NCI-H2107 treated with DMSO at 0.1 percent for 48 hours (cell line): ENCODE results near the gene PLCH1.

Experiments used
- DNase-seq: peaks from one replicate; lab custom pipeline; 2025; ENCODE audit not compliant: unreplicated experiment; lab: John Stamatoyannopoulos, UW

The PLCH1 gene

DNA sequence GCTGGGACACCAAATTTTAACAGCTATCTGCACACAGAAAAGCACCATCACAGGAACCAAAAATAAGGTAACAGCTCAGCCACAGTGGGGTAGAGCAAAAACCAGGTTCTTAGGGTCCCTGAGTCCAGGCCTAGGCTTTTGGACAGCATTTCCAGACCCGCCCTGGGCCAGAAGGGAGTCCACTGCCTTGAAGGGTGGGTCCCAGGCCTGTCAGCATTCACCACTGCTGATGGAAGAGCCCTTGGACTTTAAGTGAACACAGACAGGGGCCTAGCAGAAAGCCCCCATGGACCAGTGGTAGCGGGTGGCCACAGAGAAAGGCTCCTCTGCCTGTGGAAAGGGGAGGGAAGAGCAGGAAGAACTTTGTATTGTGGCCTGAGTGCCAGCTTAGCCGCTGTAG, 56.4 kb downstream of the PLCH1 start:
- no peak for DNase-seq

DNA sequence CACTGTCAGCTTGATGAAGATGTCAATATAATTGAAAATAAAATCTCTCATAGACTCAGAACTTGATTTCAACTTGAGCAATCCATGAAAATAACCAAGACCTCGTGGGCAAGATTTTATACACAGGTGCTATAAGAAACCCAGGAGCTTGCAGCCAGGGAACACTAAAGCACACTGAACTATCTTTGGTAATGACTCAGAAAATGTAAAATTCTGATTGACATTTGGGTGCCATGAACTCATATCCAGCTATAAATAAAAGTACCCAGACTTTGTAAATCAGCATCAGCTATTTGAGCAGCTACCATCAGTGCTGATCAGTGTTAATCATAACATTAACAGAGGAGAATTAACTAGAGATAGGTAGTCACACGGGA, 61.5 kb downstream of the PLCH1 start:
- no peak for DNase-seq

DNA sequence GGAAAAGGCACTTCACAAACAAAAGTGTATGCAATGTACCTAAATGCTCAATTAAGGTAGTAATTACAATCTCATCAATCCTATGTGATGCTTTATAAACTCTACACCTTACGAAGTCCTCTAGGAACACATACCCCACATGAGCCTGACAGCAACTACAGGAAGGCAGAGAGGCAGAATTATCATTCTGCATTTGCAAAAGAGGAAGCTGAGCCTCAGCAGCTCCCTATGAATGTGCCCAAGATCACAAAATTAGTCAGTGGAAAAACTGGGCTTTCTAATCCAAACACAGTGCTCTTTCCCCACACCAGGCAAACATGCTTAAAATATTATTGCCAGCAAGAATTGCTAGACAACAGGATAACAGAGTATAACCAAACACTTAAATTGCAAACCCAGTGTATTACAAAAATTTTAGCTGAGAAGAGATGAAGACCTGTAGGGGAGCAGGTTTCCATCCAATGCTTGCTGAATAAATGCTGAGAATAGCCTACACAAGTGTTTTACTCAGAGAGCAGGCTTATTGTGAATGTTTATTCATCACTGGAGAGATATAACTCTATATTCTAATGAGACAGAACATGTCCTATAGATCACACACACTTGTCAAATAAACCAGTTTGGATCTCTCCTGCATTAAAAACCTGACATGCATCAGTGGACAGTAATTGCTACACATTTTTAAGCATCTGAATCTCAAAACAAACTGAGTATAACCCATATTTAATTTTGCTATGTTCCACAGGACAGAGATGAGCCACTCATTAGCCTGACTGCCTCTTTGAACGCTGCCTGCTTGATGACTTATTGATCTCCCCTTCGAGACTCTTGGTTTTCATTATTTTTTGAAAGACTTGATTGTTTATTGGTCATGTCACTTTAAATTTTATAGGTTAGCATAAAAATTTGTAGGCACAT, 62.2 kb downstream of the PLCH1 start:
- DNase-seq: no peak

DNA sequence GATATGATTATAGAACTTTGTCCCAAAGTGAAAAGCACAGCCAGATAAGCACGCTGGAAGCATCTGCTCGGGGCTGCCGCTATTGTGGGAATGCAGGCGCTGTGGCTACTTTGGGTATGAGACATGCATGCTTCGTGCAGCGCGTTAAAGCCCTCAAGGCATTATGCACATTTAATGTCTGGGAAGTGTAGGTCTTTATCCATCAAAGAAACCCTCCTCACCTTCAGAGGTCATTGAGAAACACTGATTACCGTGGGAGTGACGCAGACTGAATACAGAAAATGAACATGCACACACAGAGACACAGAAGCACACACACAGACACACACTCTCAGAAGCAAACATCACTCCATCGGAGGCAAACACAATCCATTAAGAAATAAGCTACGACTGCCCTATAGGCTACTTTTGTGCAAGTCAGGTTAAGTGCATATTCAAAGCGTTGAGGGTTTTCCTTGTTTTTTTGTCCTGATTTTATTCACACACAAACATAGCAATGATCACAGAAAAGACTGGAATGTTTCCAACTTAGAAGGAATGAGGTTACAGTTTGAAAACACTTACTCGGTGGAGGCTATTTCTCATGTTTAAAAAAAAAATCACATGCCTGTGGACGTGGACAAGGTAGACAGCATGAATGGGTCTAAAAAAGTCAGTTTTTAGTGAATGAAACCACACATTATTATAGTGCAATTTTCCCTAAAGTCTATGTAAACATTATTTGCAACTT, 68.5 kb downstream of the PLCH1 start:
- DNase-seq: no peak

DNA sequence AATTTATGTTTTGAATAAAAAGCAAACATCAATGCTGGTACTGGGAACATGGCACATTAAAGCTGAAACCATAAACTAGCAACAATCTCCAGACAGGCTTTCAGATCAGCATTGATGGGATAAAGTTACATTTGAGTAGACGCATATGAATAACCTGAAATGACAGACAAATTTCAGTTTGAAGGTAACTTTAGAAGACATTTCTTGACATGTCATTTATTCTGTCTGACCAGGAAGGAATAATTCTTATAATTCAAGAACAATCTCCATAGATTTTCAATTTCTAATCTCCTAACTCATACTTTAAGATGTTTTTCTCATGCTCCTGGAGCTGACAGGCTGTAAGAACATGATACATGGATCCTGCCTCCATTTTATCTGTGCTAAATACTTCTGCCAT, 69.8 kb downstream of the PLCH1 start:
- DNase-seq: peak; percentile 39

DNA sequence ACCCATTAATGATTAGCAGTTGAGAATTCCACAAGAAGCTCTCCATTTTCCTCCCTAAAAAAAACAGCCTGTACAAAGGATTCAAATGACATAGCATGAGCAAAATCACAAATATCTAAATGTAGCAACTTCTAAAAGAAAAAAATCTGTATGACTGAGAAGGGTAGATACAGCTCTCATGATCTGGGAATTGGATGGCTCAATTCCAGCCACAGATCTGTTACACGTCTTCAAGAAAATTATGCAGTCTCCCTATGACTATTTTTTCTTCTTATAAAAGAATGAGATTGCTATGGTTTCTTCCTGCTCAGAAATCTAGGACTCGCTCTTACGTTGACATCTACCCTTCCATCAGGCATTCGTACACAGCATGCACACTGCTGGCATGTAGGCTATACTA, 71.5 kb downstream of the PLCH1 start:
- DNase-seq: no peak

DNA sequence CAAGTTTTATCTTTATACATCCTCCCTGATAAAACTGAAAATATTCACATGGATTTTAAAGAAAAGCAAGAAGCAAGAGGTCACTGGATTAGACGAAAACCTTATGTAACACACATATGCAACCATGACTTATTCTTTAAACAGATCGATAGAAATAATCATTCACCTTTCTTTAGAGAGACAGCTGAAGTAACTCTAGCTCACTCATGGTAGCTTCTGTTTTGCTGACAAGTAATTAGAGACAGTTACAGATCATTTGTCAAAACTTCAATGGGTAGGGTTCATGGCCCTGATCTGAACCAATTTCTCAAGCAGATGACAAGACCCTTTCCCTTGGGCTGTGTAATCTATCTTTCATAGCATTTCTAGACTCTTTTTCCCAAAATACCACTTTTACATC, 74.5 kb downstream of the PLCH1 start:
- no peak for DNase-seq

DNA sequence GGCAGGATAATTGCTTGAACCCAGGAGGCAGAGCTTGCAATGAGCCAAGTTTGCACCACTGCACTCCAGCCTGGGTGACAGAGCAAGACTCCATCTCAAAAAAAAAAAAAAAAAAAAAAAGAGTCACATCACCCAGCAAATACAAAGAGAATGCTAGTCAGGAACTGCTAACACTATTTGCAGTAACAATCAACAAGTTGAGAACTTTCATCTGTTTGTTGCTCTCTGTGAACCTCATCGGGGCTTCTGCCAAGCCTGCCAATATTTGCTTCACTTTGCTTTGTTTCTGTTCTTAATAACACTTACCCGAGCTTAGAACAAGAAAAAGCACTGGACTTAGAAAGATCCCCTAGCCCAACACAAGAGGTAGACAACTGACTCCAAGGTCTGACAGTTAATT, 76.9 kb downstream of the PLCH1 start:
- no peak for DNase-seq

DNA sequence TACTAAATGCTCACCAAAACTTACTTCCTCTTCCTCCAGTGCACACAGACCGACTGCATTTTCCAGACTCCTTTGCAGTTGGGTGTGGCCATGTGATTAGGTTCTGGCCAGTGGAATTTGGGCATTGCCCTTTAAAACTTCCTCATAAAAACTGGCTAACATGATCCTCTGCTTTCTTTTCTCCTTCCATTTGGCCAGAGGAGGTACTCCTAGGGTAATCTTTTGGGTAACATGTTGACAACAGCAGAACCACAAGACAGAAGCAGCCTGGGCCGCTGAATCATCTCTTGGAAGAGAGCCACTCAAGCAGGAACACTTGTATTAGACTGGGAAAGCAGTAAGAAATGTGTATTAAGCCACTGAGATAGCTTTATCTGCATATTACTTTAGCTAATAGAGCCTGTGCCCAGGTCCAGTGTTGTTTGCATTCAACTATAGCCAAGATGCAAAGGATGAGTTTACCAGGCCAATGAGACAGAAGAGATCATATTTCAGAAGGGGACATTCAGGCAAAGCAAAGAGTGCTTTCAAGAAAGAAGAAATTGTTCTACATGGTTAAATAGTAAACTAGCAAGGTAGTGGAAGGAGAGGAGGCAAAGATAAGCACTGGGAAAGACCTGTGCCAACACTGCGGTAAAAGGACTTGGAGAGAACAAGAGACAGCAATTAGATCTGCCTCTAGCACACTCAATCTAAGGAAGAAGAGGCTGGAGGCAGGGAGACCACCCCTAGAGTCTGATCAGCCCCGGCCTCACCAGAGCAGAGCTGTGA, 79.8 kb downstream of the PLCH1 start:
- DNase-seq: no peak

DNA sequence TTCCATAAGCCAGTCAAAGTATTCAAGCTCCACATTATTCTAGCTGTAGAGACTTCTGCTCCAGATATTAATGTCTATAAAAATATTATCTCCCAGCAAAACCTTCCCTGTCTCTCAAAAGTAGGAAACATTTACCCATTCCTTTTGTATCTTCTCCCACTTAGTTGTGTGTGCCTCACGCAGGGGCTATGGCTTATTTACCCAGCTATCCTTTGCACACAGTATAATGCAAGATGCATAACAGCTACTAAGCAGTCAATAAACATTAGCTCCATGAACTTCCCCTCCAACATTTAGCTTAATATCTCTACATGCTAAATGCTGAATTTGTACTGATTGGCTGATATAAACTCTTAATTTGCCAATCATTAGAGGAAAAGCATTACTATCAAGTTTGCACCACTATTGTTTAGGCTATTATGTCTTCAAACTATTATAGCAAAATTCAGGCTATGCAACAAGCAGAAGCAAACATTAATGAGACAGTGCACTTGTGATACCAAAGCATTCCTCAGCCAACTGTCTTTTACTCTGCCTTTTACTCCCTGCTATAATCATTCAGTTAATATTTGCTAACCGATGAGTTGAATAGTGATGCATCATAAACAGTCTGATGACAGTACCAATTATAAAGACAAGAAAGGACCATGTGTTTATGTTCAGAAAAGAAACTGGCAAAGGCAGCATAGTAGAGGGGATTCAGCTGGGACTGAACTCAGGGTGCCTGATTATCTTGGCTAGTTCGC, 81.2 kb downstream of the PLCH1 start:
- no peak for DNase-seq

DNA sequence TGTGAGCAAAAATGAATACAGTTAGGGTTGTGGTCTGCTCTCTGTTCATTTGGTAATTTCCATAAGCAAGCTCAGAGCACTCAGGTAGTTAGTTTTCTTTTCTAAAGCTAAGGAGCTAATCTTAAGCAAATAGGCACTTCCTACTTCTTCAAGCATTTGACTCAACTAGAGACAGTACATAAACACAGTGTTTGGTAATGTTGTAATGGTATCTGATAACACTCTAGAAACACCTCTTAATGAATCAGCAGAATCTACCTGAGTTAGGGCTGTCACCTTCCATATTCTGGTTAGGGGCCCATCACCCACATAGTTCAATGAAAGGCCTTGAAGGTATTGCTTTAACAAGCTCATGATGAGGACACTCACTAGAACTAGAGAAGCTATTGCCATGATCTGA, 83.1 kb downstream of the PLCH1 start:
- no peak for DNase-seq

DNA sequence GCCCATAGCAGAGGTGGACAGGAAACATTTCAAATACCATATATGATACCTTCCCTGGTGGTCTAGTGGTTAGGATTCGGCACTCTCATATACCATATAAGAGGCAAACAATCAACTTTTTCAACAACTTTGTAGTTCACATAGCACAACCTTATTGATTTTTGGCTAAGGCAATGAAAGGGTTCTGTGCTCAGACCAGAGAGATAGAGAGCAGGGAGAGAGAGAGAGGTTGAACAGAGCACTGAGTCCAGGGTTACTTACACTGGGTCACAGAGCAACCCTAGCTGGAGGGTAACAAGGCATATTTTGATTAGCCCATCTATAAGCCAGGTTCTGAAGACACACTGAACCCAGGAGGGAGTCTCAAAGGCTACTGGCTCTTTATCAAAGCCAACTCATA, 83.8 kb downstream of the PLCH1 start:
- no peak for DNase-seq

DNA sequence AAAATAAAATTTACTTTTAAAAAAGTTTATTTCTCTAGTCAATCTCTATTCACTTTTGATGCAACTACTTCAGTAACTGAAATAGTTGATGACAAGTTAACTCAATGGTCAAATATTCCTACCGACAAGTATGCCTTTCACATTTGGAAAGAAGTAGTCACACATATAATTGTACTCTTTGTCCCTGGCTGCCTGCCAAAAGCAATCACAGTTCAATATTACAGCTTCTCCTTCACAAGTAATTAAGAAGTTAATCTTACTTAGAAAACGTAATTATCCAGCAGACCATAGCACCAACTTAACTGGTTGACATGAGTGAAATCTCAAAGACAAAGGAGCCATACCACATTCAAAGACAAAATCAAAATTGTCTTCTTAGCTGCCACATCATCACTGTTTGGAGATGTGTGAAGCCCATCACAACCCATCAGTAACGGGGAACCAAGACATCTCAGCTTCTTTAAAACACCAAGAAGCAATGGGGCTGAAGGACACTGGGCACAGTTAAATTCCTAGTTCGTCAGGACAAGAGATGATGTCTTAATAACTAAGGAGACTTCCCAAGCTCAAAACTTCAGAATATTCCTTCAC, 86.1 kb downstream of the PLCH1 start:
- no peak for DNase-seq

DNA sequence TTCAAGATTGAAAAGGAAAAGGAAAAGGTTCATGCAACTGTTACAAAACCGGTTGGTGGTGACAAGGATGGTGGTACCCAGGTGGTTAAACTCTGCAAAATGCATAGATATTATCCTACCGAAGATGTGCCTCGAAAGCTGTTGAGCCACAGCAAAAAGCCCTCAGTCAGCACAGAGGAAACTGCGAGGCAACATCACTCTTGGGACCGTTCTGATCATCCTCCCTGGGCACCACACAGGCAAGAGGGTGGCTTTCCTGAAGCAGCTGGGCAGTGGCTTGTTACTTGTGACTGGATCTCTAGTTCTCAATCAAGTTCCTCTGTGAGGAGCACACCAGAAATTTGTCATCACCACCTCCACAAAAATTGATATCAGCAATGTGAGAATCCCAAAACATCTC, 86.9 kb downstream of the PLCH1 start:
- DNase-seq: no peak

DNA sequence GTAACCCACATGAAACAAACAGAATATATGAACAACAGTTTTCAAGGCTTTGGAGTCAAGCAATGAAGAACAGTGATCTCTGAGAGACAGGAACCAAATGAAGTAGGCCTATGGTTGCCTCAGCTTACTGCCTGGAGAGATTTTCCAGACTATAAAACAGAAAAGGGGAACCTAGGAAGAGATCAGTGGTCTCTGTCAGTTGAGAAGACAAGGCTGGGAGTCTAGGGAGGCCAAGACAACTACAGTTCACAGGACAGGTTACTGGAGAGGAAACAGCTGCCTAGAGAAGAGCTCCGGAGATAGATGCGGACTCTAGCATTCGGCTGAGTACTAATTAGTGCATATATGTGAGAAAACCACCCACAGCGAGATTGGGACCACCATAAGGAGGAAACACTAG, 87.7 kb downstream of the PLCH1 start:
- no peak for DNase-seq

DNA sequence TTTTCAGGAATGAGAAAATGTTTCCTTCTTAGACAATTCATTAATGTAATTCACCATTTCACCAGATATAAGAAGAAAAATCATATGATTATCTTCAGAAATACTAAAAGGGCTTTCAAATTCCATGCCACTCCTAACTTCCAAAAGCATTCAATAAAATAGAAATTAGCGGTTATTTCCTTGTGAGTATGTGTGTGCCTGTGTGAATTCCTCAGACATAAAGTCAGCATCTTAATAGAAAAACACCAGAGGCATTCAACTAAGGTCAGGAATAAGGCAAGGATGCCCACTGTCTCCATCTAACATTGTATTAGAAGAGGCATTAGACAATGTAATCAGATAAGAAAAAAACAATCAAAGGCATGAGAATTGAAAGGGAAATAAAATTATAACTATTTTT, 88.4 kb downstream of the PLCH1 start:
- DNase-seq: no peak

DNA sequence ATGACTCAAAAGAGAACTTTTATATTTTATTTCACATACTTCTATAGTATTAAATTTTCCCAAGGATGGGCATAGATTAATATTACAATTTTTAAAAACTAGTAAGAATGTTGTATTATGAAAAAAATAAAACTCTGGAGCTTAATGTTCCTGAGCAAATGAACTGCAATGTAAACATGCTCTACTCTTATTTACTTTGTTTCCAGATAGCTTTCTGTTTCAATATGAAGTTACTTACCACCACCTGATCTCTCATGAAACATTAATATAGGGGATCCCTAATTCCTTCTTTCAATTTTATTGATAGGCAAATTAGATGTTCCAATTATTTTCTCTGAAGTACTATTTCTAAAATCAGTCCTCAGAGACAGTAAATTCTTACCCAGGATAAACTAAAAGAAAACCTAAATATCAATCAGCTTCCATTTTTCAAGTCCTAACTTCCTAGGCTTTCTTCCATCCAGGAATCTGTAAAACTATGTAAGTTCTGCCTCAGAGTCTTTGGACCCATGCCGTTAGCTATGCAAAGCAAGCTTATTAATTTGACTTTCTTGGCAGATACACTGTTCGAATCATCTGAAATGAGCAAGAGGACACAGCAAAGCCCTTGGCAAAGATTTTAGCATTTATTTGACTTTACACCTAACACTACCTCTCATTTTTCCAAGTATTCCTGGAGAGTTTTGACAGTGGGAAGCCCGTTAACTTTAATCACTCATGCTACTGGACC, 93.2 kb downstream of the PLCH1 start:
- DNase-seq: no peak

DNA sequence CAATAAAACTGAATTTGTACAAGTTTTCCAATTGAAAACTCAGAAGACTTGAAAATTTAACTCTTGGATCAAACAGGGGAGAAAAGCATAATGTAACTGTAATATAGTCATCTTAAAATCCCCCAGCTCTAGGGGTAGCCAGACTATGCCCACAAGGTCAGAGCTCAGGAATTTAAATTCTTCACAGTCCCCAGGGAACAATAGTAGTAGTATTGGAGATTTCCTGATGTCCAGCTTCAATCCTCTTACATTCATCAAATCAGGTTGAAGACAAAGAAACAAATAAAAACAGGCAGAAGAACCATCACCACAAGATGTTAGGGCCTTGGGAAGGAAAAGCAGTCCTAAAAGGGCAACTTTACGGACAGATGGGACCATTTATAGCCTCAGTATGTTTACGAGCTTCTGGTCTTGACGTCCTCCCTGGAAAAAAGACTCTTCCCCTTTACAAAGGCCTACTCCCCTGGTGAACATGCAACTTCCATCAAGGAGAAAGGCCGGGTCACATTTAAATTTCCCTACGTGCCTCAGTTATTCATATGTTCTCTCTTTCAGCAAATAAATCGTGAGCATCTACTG, 96.8 kb downstream of the PLCH1 start:
- DNase-seq: no peak

DNA sequence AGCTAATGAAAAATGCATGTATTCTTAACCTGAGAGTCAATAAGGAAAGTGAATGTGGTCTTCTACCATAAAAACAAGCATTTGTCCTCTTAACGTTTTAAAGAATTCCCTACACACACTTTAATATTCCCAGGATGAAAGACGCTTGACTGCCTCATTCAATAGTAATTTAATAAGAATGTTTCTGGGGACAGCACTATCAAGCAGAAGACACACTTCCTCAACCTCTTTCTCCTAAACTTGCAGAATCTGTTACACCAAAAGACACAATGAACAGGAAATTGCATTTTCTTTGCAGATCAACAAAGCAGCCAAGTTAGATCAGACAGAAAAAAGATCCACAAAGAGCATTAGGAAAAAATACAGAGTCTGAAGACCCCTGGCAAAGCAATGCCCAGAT, 97.7 kb downstream of the PLCH1 start:
- no peak for DNase-seq

DNA sequence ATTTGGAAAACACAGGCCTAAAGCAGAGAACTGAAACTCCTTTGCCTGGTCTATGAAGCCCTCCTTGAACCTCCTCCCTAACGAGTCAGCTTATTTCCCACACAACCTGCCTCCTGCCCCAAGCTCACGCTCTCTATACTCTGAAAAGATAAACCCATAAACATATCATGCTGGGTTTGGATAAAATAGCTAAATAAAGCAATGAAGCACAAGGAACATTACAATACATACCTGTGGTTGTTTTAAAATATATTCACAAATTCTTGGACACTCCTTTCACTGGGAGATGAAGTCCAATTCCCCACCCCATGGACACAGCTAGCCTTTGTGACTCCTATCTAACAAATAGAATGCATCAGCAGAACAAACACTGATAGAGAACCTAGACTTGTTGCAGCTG, 98.2 kb downstream of the PLCH1 start:
- no peak for DNase-seq
